Activated T-helper 9 cell treated with anti-CD3 and anti-CD28 coated beads, Interleukin-2, amount 50 U/mL, for 16 hours (primary cell): ENCODE measurements around the gene LHFPL2.
"Not testable (repeated sequence)": the region's sequence is repeated elsewhere in the genome, so short reads cannot be mapped to it uniquely, and the experiment has no call there.

ENCODE experiments used
- DNase-seq: peaks from one replicate; pipeline ENCODE4 v3.0.0-alpha.2; 2020; ENCODE audit warnings: low read depth

Gene LHFPL2

DNA sequence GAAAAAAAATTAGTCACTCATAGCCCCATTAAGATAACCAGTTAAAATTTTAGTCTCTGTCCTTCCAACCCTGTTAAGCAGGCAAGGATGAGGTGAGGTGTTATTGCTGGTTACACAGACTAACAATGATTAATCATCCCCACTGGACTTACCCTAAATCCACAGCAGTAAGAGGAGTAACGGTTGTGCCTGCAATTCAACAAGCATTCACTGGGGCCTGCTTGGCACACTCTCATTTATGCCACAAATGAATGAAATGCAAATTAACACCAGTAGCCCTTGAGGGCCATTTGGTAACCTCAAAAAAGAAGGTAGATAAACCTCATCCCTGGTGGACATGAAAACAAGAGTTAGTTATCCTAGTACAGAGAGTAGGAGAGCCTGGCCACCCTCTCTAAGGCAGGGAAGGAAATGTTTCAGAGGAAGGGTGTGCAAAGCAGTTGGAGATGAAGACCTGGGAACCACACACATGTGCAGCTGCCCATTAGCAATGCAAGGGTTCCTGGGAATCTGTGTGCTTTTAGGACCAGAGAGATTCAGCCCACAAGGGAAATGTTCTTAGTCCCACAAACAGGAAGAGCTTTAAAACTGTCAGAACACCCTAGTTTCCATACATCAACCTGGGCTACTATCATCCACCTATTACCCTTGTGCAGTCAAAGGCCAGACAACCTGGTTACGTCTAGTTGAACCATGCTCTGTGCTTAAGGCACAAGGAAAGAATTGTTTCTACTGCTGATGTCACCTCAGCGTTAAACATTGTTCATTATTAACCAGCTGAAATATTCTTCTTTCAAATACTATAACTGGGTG, 7.7 kb downstream of the LHFPL2 start:
- DNase-seq, result no peak

DNA sequence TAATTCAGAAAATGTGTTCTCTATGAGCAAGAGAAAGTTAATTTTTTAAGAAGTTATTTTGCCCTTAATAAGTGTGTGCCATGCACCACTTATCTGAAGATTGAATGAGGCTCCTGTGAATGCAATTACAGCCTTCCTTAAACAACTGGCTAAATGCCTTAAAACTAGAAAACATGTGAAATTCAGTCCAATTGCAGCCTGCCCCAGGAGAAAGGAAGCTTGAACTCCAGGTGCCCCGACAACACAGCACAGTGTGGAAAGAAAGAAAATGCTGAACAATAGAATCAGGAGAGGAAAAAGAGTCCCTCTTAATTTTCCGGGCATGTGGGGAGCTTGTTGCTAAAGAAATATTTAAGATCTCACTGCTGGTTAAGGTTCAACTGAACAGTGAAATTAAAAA, 8.8 kb downstream of the LHFPL2 start:
- DNase-seq, result no peak

DNA sequence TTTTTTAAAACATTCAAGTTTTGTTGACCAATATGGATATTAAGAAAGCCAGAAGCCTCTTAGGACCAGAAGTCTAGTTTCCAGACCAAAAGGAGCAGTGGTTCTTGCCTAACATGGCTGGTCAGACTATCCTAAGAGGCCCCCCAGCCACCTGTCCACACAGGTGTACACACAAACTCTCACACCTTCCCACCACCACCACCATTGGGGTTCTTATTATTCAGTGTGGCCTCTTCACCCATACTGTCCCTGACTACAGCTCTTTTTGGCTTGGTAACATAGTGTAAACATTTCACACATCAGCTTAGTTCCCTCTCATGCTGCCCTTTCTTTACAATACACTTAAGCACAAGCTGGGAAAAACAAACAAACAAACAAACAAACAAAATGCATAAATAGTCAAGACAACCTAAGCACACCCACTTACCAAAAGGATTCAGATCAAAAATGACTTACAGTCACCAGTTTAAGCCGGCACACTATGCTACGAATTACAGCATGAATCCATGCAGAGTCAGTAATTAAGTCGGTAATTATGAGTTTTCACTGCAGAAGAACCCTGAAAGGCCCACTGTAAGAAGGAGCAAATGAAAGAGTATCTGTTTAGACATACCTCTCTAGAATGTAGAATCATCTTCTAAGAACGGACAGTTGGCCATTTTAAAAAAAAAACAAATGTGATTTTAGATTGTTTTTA, 9.5 kb downstream of the LHFPL2 start:
- no peak for DNase-seq

DNA sequence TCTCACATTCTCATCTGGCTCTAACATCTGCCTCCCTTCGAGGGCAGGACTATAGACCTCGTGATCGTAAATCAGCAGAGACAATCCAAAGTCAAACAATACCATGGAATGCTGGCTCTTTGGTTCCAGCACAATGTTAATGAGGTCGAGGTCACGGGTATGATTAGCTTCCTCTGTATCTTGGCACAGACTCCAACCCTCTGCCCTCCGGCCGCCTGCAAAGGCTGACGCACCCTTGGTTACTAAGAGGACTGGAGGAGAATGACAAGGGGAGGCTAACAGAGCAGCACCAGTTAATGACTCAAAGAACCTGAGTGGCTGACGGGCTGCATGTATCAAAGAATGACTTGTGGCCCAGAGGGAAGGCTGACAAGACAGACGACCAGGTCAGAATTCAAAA, 10.1 kb downstream of the LHFPL2 start:
- no peak for DNase-seq

DNA sequence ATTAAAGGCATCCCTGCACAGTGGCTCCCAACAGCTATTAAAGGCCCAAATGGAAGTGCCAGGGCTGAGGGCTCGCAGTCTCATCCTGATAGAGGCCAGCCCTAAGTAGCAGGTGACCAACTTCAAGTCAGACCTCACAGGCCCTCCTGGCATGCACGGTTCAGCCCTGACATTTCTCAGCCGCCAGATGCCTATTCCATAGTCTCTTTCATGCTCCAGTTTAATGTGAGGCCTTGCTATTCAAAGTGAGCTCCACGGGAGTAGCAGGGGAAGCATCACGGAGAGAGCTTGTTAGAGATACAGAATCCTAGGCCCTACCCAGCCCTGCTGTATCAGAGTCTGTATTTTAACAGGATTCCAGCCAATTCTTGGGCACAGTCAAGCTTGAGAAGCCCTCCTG, 11.1 kb downstream of the LHFPL2 start:
- DNase-seq, result no peak

GRCh38 chr5:78636682-78637081, 11.9 kb downstream of the LHFPL2 start:
- no peak for DNase-seq

DNA sequence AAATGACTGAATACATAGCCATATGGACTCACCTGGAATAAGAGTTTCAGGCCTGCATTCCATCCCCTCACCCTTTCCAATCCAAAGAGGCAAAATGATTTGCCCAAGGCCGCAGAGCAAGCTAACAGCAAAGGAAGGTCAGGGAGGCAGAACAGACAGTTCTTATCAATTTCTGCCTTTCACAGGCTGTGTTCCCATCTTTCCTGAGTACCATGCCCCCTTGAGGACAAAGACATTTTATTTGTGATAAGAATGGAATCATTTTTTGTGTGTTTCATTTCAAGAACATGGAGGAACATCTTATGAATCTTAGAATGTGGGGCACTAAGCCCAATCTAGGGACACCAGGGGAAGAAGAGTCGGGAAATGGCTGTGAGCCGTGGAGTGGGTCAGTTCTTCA, 13.9 kb downstream of the LHFPL2 start:
- DNase-seq, result no peak

GRCh38 chr5:78634229-78634628, 14.3 kb downstream of the LHFPL2 start:
- DNase-seq, result no peak

GRCh38 chr5:78633700-78634099, 14.9 kb downstream of the LHFPL2 start:
- DNase-seq, result no peak

DNA sequence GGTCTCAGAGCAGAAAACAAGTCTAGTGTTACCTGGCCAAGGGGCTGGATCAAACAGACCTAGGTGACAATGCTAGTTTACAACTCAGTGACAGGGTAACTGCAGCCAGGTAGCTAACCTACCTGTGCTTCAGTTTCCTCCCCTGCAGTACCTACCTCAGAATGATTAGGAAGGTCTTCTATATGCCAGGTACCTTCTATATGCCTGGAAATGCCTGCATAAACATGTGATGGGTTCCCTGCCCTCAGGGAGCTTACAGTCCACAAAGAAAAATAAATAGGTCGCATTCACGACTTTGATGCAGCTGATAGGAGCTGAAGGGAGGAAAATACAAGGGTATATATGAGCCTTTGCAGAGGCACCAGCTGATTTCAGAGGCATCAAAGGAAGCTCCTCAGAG, 16.1 kb downstream of the LHFPL2 start:
- DNase-seq, result no peak

DNA sequence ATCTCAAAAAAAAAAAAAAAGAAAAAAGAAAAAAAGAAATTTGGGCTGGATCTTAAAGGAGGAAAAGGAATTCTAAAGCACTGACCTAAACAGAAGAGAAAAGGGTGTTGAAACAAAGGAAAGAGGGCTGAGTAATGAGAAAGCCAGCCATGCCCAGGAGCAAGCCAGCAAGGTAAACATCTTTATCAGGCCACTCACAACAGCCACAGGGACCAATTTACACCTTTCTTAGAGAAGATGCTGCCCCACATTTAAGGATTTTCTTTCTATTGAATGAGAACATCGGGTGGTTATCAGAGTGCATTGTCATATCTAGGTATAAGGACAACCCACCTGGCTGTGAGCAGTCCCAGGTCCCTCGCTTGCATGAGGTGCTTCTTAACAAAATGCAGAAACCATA, 16.6 kb downstream of the LHFPL2 start:
- DNase-seq, result no peak

GRCh38 chr5:78630047-78630446, 18.5 kb downstream of the LHFPL2 start:
- DNase-seq, result no peak

GRCh38 chr5:78629624-78630023, 18.9 kb downstream of the LHFPL2 start:
- DNase-seq, result no peak

- no peak for DNase-seq
These were observed 20.1 kb downstream of the LHFPL2 start for GRCh38 chr5:78628270-78628992.

DNA sequence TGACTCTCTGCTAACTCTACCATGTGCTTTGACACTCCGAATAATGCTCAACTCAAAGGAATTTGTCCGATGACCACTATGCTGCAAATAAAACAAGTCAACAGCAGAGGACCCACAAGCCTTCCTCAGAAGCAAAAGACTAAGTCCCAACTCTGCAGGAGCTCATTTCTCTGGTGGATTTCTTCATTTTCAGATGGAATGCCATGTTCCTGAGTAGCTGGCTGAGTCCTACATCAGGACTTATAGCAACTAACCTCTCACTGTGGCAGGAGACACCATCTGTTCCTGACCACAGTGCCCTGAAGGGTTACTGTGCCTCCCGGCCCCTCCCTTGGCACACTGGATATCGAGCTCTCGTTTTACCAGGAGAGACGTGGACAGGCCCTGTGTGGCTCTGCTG, 20.8 kb downstream of the LHFPL2 start:
- DNase-seq, result no peak

DNA sequence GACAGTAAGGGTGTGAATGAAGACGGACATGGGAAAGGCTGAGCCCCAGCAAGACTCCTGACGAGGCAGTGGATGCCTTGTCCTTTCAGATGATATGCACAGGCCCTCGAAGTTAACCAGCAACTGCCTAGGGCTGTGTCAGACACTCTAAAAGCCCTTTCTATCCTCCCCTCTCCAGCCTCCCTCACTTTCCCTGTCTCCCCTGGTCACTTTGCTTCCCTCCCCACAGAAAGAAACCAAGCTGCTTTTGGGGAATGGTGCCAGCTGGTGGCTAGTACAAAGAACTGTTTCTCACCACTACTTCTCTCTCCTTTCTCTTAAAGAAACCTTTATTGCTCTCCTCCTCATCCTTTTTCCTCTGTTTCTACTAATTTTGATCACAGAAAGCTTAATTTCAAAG, 21.4 kb downstream of the LHFPL2 start:
- DNase-seq, result no peak

GRCh38 chr5:78626009-78626571, 22.5 kb downstream of the LHFPL2 start:
- DNase-seq, result no peak

GRCh38 chr5:78624992-78625391, 23.6 kb downstream of the LHFPL2 start:
- DNase-seq, result no peak

DNA sequence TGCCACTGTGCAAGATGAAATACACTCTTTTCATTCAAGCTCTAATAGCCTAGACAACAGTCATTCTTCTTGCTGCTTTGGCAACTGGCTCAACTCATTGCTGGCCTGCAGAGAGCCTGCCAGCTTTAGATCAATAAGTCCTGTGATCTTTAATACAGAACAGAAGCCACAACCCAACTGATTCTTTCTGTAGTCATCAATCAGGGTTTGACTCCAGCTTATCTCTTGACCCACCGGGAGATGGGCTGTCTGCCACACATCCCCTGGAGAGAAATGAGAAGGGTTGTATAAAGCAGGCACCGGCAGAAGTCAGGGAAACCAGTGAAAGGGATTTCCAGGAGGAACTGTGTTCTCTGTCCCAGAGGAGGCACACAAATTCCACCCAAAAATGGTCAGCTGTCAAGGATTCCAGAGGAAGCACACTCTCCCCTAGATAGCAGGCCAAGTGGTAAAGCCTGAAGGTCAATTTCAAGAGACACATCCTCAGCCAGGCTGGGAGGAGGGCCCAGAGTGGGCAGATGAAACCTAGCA, 24.5 kb downstream of the LHFPL2 start:
- no peak for DNase-seq

- no peak for DNase-seq
These were observed 26.1 kb downstream of the LHFPL2 start for GRCh38 chr5:78622302-78622971.

DNA sequence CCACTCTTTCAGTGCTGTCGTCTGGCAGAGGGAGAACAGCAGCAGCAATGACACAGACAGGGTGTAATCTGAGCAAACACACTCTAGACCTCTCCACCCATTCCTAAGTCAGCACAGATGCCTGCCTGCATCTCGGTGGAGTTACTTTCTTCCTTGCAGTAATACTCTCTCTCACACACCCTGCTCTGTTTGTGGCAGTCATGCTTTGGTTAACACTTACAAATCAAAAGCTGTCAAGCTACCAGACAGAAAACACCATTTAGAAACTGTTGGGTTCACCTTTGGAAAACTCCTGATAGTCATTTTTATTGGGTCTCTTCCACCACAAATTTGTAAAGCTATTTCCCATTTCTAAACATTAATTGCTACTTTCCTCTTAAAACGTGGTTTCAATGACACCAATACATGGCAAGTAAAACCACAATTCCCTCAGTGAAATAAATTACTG, 27.3 kb downstream of the LHFPL2 start:
- DNase-seq, result no peak

DNA sequence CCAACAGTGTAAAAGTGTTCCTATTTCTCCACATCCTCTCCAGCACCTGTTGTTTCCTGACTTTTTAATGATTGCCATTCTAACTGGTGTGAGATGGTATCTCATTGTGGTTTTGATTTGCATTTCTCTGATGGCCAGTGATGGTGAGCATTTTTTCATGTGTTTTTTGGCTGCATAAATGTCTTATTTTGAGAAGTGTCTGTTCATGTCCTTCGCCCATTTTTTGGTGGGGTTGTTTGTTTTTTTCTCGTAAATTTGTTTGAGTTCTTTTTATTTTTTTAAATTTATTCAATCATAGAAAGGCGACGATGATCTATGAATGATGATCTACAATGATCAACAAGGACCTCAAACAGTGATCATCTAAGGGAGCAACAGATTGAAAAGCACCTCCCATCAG, 28.5 kb downstream of the LHFPL2 start:
- DNase-seq, result not testable (repeated sequence)
